ENCODE measurements around the gene EPHA4.

GRCh38 chr2:221490506-221491060 is 81.5 kb downstream of the EPHA4 start:
- TF ChIP-seq CTCF (IDR thresholded peaks at IDR 0.05) = no peak
- no peak for TF ChIP-seq POLR2A (IDR thresholded peaks at IDR 0.05)
- no peak for TF ChIP-seq POLR2AphosphoS5 (IDR thresholded peaks at IDR 0.05; ENCODE audit: insufficient read depth in 1 of 2, low read depth in 1 of 2)

All from vagina (tissue), 2 donors.